Lung (tissue), 12 donors: ENCODE results near the gene CYP24A1. TPM values are rescaled to one million over a fixed set of nuclear protein-coding genes. Genes with fewer than 3 reads are reported as not detected.

Experiments
- ATAC-seq: fragments of 200-7000 bp; cut with Tn5 transposase; one replicate; pipeline ENCODE4 v1.9.1; 2020; ENCODE audit warnings: moderate number of reproducible peaks; ENCODE audit not compliant: insufficient read depth, low FRiP score
- DNase-seq, 3 donors: peaks; one replicate each; pipeline ENCODE4 v3.0.0-alpha.2; 2013 to 2017
- H3K27ac ChIP-seq, 2 donors: one replicate each; pipeline ENCODE4 v1.5.1; 2013; ENCODE audit warnings: mild to moderate bottlenecking in 2 of 2, moderate library complexity in 2 of 2, control low read depth in 1 of 2, inconsistent platforms in 1 of 2, low read depth in 1 of 2, low read length in 1 of 2
- H3K27me3 ChIP-seq, 3 donors: one replicate each; pipeline ENCODE4 v1.5.1; 2013; ENCODE audit warnings: low read length in 2 of 3; ENCODE audit not compliant: control insufficient read depth in 3 of 3, insufficient read depth in 3 of 3
- H3K36me3 ChIP-seq, 4 donors: one replicate each; pipeline ENCODE4 v1.5.1; 2013; ENCODE audit warnings: low read length in 4 of 4, mild to moderate bottlenecking in 1 of 4, moderate library complexity in 1 of 4; ENCODE audit not compliant: control insufficient read depth in 4 of 4, insufficient read depth in 4 of 4
- H3K4me1 ChIP-seq, 5 donors: one replicate each; pipeline ENCODE4 v1.5.1; 2013; ENCODE audit warnings: low read length in 5 of 5, mild to moderate bottlenecking in 2 of 5, moderate library complexity in 1 of 5; ENCODE audit not compliant: control insufficient read depth in 5 of 5, insufficient read depth in 5 of 5
- H3K4me3 ChIP-seq: one replicate; pipeline ENCODE4 v1.5.1; 2013; ENCODE audit warnings: mild to moderate bottlenecking, control low read depth, moderate library complexity
- H3K9ac ChIP-seq, 2 donors: one replicate each; pipeline ENCODE4 v1.5.1; 2013; ENCODE audit warnings: low read length in 2 of 2, control low read depth in 1 of 2; ENCODE audit not compliant: insufficient read depth in 1 of 2
- H3K9me3 ChIP-seq, 4 donors: one replicate each; pipeline ENCODE4 v1.5.1; 2013; ENCODE audit warnings: low read length in 3 of 4, mild to moderate bottlenecking in 1 of 4, moderate library complexity in 1 of 4; ENCODE audit not compliant: control insufficient read depth in 4 of 4, insufficient read depth in 3 of 4
- WGBS, 2 donors: extraction: QIAGEN DNeasy Blood & Tissue Kit; methylation state at CpG; one replicate each; pipeline ENCODE4 v1.1.7; 2013; 5-methylcytosine and 5-hydroxymethylcytosine counted together
- polyA plus RNA-seq, 2 donors: library from polyadenylated mRNA; stranded (reverse); fragments of 200-250 nt; gene quantifications; one replicate each; pipeline ENCODE4 v1.2.1, GENCODE V29; 2013
- total RNA-seq, 2 donors: library from RNA; depleted of rRNA in 1 of 2; stranded (reverse); fragments of >200 nt in 1 of 2; gene quantifications; one replicate each; pipeline ENCODE4 v1.2.1, GENCODE V29; 2014 to 2021
- TF ChIP-seq, protein P1 (sequence below): IDR thresholded peaks from 2 replicates; pipeline ENCODE4 v1.5.1; 2012; ENCODE audit warnings: mild to moderate bottlenecking; ENCODE audit errors: control extremely low read depth, extremely low read depth
- donor health status: control.
- donor health status: control.
- donor health status: Bipolar disorder and iron deficiency.
- donor health status: healthy.
- donor health status: DM: yes; HTN: yes; CAD: no.

The CYP24A1 gene
- total and polyA plus RNA-seq, 4 donors: 0.30 to 5.9 (median 1.1) TPM

GRCh38 chr20:54162378-54163009 lies 11.3 kb downstream of the CYP24A1 start:
- peaks cover 0 to 1% (median 0%) of the 10 kb centered on the region in 5 donors for H3K4me1 ChIP-seq
- H3K9me3 ChIP-seq: no peaks in the 10 kb centered on the region
- ATAC-seq: no peak
- H3K4me3 ChIP-seq: no peak overlapping the region
- peaks cover 0 to 17% (median 7%) of the 10 kb centered on the region in 3 donors for H3K27me3 ChIP-seq
- WGBS, 2 donors: 54 to 57% methylated on average over 16 of the region's 16 CpGs
- no peaks in the 10 kb centered on the region for H3K36me3 ChIP-seq
- no peak overlapping the region for H3K9ac ChIP-seq
- no peak overlapping the region for H3K27ac ChIP-seq
- TF ChIP-seq, protein P1, sequence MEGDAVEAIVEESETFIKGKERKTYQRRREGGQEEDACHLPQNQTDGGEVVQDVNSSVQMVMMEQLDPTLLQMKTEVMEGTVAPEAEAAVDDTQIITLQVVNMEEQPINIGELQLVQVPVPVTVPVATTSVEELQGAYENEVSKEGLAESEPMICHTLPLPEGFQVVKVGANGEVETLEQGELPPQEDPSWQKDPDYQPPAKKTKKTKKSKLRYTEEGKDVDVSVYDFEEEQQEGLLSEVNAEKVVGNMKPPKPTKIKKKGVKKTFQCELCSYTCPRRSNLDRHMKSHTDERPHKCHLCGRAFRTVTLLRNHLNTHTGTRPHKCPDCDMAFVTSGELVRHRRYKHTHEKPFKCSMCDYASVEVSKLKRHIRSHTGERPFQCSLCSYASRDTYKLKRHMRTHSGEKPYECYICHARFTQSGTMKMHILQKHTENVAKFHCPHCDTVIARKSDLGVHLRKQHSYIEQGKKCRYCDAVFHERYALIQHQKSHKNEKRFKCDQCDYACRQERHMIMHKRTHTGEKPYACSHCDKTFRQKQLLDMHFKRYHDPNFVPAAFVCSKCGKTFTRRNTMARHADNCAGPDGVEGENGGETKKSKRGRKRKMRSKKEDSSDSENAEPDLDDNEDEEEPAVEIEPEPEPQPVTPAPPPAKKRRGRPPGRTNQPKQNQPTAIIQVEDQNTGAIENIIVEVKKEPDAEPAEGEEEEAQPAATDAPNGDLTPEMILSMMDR: no peak
- no peak for DNase-seq

- Histone ChIP-seq H3K36me3 (no peaks in the 10 kb centered on the region), H3K27ac (no peak overlapping the region), H3K4me1 (peaks cover 0 to 1% (median 0%) of the 10 kb centered on the region in 5 donors), H3K9me3 (no peaks in the 10 kb centered on the region), H3K4me3 (no peak overlapping the region), H3K27me3 (peaks cover 0 to 17% (median 3%) of the 10 kb centered on the region in 3 donors), H3K9ac (no peak overlapping the region)
- TF ChIP-seq, protein P1: no peak
- WGBS, 2 donors: 93 to 96% methylated on average over 4 of the region's 4 CpGs
- ATAC-seq (no peak), DNase-seq (no peak)
Measured at GRCh38 chr20:54161821-54162149, 12.0 kb downstream of the CYP24A1 start.

GRCh38 chr20:54161008-54161820 lies 12.6 kb downstream of the CYP24A1 start:
- Histone ChIP-seq H3K4me1 (peaks cover 0 to 1% (median 0%) of the 10 kb centered on the region in 5 donors), H3K9ac (no peak overlapping the region), H3K27me3 (peaks cover 0 to 15% (median 3%) of the 10 kb centered on the region in 3 donors), H3K27ac (no peak overlapping the region), H3K9me3 (no peaks in the 10 kb centered on the region), H3K4me3 (no peak overlapping the region), H3K36me3 (no peaks in the 10 kb centered on the region)
- 79 to 92% methylated on average over 9 of the region's 9 CpGs for WGBS, 2 donors
- DNase-seq (no peak), ATAC-seq (no peak)
- TF ChIP-seq, protein P1: no peak
